Spleen (tissue), 11 donors: ENCODE data around the gene CALCB. TPM values are rescaled to one million over a fixed set of nuclear protein-coding genes. Genes with fewer than 3 reads are reported as not detected.

Source experiments
- DNase-seq: peaks from one replicate; pipeline ENCODE4 v3.0.0-alpha.2; 2020
- H3K27ac ChIP-seq, 8 donors: fragments of 200-600 bp; sonication (generic) in 7 of 8; 1 replicate in 4 of 8; 2 replicates in 4 of 8; pipeline versions ENCODE4 v1.5.0 to v1.8.0; 2016 to 2021; ENCODE audit warnings: inconsistent platforms in 4 of 8, mild to moderate bottlenecking in 4 of 8, moderate library complexity in 1 of 8
- H3K27me3 ChIP-seq, 7 donors: fragments of 200-600 bp; sonication (generic) in 6 of 7; replicated peaks in 1 of 7; 1 replicate in 4 of 7; 2 replicates in 3 of 7; pipeline versions ENCODE4 v1.5.0 to v1.8.0; 2016 to 2021; ENCODE audit warnings: inconsistent platforms in 3 of 7, mild to moderate bottlenecking in 1 of 7
- H3K36me3 ChIP-seq, 6 donors: fragments of 200-600 bp; sonication (generic) in 5 of 6; 1 replicate in 4 of 6; 2 replicates in 2 of 6; pipeline versions ENCODE4 v1.5.0 to v1.8.0; 2016 to 2021; ENCODE audit warnings: inconsistent platforms in 2 of 6
- H3K4me1 ChIP-seq, 6 donors: fragments of 200-600 bp; sonication (generic) in 5 of 6; 1 replicate in 3 of 6; 2 replicates in 3 of 6; pipeline versions ENCODE4 v1.5.0 to v1.8.0; 2016 to 2021; ENCODE audit warnings: inconsistent platforms in 3 of 6
- H3K4me3 ChIP-seq, 8 donors: fragments of 200-600 bp; sonication (generic) in 7 of 8; 1 replicate in 4 of 8; 2 replicates in 4 of 8; pipeline versions ENCODE4 v1.5.0 to v1.8.0; 2016 to 2021; ENCODE audit warnings: inconsistent platforms in 4 of 8, mild to moderate bottlenecking in 4 of 8, moderate library complexity in 2 of 8
- H3K9me3 ChIP-seq, 8 donors: fragments of 200-600 bp; sonication (generic) in 7 of 8; 1 replicate in 4 of 8; 2 replicates in 4 of 8; pipeline versions ENCODE4 v1.5.0 to v1.8.0; 2016 to 2021; ENCODE audit warnings: inconsistent platforms in 4 of 8
- CTCF ChIP-seq, 11 experiments: fragments of 200-600 bp in 7 of 11; fragments of 450-650 bp in 4 of 11; sonication (generic) in 4 of 11; IDR thresholded peaks in 8 of 11; conservative IDR thresholded peaks in 3 of 11; 1 replicate in 7 of 11; 2 replicates in 4 of 11; pipeline versions ENCODE4 v1.4.0 to v1.8.0; 2016 to 2021; ENCODE audit warnings: antibody characterized with exemption in 11 of 11, inconsistent platforms in 4 of 11, mild to moderate bottlenecking in 1 of 11
- POLR2A ChIP-seq, 3 donors: fragments of 450-650 bp; IDR thresholded peaks; one replicate each; pipeline ENCODE4 v1.5.1; 2017; ENCODE audit warnings: antibody characterized with exemption in 3 of 3, mild to moderate bottlenecking in 1 of 3
- POLR2AphosphoS5 ChIP-seq, 3 donors: sonication (generic); formaldehyde crosslinking; IDR thresholded peaks; one replicate each; pipeline ENCODE4 v1.5.1; 2017; ENCODE audit warnings: antibody characterized with exemption in 3 of 3
- WGBS, 5 donors: extraction: QIAGEN DNeasy Blood & Tissue Kit in 3 of 5; methylation state at CpG; one replicate each; pipeline versions ENCODE4 v1.1.5 to v1.1.7; 2013 to 2018; 5-methylcytosine and 5-hydroxymethylcytosine counted together
- intact Hi-C: fragments of 100-400 bp; cut with DNase I; formaldehyde crosslinking; loops from one replicate; pipeline ENCODE4 v1.15.0; 2023; ENCODE audit warnings: low total_unique reads
- polyA plus RNA-seq, 3 donors: library from polyadenylated mRNA; stranded (reverse); fragments of 200-250 nt; gene quantifications; one replicate each; pipeline ENCODE4 v1.2.1, GENCODE V29; 2013
- total RNA-seq, 7 donors: library from RNA; depleted of rRNA in 3 of 7; stranded (reverse); fragments of >200 nt in 3 of 7; fragmentation: NEBNext Ultra II Directional in 4 of 7; extraction: Animal tissue kit (Norgen Biotek cat#: 25700) in 4 of 7; gene quantifications; one replicate each; pipeline versions ENCODE4 v1.1.0 to v1.2.1, GENCODE V29; 2016 to 2021
- donor health status: healthy with polysubstance abuse.
- donor health status: DM: no; HTN: no; CAD: no; lungs with moderate emphysema.
- donor health status: DM: no; HTN: no; CAD: no.
- donor health status: Bipolar disorder and iron deficiency.
- donor health status: healthy.
- donor health status: DM: no; HTN: no; CAD: no.
- donor health status: DM: yes; HTN: yes; CAD: no.

The CALCB gene
- total and polyA plus RNA-seq, 10 donors, result 0.03 to 1.2 (median 0.41) TPM; not detected in 2

DNA sequence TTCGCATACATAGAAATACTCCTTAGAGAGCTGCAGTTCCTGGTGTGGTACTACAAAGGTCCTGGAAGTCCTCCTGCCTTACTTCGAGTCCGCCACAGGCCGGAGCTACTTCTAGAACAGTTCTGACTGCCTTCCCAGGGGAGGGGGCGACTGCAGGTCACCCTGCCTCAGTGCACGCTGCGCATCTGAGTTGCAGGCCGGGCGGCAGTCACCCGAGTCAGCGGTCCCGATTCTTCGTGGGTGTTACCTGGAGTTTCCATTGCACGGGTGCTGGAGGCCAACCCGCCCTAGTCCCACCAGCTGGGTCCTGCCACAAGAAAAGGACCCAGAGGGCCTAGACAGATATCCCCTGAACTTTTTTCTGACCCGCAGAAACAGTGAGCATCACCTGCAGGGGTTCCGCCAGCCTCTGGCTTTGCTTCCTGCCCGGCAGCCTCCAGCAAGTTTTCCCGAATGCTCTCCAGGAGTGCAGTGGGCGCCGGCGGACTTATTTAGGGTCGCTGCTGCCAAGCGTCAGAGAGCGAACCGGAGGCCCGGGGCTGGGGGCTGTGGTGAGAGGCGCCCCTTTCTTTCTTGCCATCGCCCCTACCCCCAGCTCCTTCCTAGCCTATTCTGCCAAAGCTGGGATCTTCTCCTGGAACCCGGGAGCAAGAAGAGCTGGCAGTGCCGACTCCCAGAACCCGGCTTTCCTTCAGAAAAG is 1.7 kb upstream of the CALCB start:
- H3K27me3 ChIP-seq, result peaks cover 2 to 55% (median 32%) of the 10 kb centered on the region in 7 donors
- DNase-seq, result no peak
- peaks cover 0 to 29% (median 13%) of the 10 kb centered on the region in 8 donors for H3K9me3 ChIP-seq
- 89 to 91% (median 91%) methylated on average over 32 of the region's 32 CpGs for WGBS, 5 donors
- TF ChIP-seq CTCF (IDR thresholded peaks at IDR 0.05 in 8 of 11, conservative IDR thresholded peaks at IDR 0.05 in 3 of 11) (no peak), POLR2A (IDR thresholded peaks at IDR 0.05) (no peak), POLR2AphosphoS5 (IDR thresholded peaks at IDR 0.05) (no peak)
- H3K27ac ChIP-seq, result no peak overlapping the region
- no peaks in the 10 kb centered on the region for H3K36me3 ChIP-seq
- peaks cover 9 to 23% (median 19%) of the 10 kb centered on the region in 6 donors for H3K4me1 ChIP-seq
- intact Hi-C loops, result no loop called here
- H3K4me3 ChIP-seq, result no peak overlapping the region

- intact Hi-C loops, result no loop called here
- Histone ChIP-seq H3K4me1 (peaks cover 9 to 23% (median 19%) of the 10 kb centered on the region in 6 donors), H3K27ac (no peak overlapping the region), H3K9me3 (peaks cover 0 to 29% (median 13%) of the 10 kb centered on the region in 8 donors), H3K4me3 (no peak overlapping the region), H3K36me3 (no peaks in the 10 kb centered on the region), H3K27me3 (peaks cover 2 to 55% (median 32%) of the 10 kb centered on the region in 7 donors)
- no peak for DNase-seq
- WGBS, 5 donors, result 77 to 85% (median 81%) methylated on average over 21 to 23 of the region's 23 CpGs
- TF ChIP-seq POLR2AphosphoS5 (IDR thresholded peaks at IDR 0.05) (no peak), CTCF (IDR thresholded peaks at IDR 0.05 in 8 of 11, conservative IDR thresholded peaks at IDR 0.05 in 3 of 11) (no peak), POLR2A (IDR thresholded peaks at IDR 0.05) (no peak)
These were observed 746 bp upstream of the CALCB start for GRCh38 chr11:15072551-15073143.

DNA sequence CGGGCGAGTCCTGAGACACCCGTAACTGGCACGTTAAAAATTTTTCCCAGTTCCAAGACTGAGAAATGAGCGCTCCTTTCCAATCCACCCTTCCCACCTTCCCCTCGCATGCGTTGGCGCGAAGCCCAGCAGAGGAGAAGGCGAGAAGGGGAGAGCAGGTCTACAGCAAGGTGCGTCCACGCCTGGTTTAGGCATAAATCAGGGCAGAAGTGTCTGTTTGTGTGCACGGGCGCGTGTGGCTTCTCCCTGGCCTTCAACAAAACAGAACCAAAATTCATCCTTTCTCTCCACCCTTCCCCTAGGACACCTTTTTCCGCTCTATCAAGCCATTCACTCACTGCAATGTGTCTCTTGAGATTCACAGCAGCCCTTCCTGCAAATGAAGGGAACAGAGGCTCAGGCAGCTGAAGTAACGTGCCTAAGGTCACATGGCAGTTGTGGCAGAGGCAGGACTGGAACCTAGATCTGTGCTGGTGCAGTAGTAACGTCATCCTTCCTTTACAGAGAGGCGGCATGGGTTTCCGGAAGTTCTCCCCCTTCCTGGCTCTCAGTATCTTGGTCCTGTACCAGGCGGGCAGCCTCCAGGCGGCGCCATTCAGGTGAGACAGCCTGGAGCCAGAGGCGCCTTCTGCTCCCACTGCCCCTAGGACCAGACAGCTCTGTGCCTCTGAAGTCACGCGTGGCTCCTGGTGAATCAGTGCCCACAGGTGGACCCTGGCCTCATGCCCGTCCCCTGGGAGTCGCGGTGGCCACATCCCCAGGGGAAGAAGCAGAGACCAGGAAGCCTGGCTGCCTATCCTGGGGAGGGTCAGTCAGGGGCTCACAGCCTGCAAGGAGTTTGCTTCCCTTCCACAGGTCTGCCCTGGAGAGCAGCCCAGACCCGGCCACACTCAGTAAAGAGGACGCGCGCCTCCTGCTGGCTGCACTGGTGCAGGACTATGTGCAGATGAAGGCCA is 1.1 kb downstream of the CALCB start:
- intact Hi-C loops, result loop anchor here (5.0 kb wide), 1 partner anchor 167 kb away; no protein-coding TSS in a partner anchor
- Histone ChIP-seq H3K9me3 (peaks cover 0 to 16% (median 7%) of the 10 kb centered on the region in 8 donors), H3K4me1 (peaks cover 9 to 23% (median 19%) of the 10 kb centered on the region in 6 donors), H3K4me3 (peak overlapping the region; percentile 14 to 60 (median 31)), H3K27me3 (peaks cover 2 to 55% (median 32%) of the 10 kb centered on the region in 7 donors), H3K36me3 (no peaks in the 10 kb centered on the region), H3K27ac (no peak overlapping the region)
- DNase-seq, result peak; percentile 93
- 4 to 16% (median 5%) methylated on average over 22 to 33 of the region's 33 CpGs for WGBS, 5 donors
- TF ChIP-seq CTCF (IDR thresholded peaks at IDR 0.05 in 8 of 11, conservative IDR thresholded peaks at IDR 0.05 in 3 of 11) (peak; percentile 34 to 84 (median 66)), POLR2AphosphoS5 (IDR thresholded peaks at IDR 0.05) (no peak)
